GM21381 (cell line): Measurements from ENCODE around the gene PLEKHB1.
"Not testable (repeated sequence)": the region's sequence is repeated elsewhere in the genome, so short reads cannot be mapped to it uniquely, and the experiment has no call there.

Experiments
- ATAC-seq: cut with Tn5 transposase; IDR thresholded peaks from one replicate; pipeline ENCODE4 v1.9.1; 2021; ENCODE audit warnings: mild to moderate bottlenecking, moderate library complexity; ENCODE audit not compliant: unreplicated experiment

The PLEKHB1 gene

GRCh38 chr11:73667891-73668290 lies 21.5 kb downstream of the PLEKHB1 start:
- no peak for ATAC-seq

GRCh38 chr11:73670808-73671207 lies 24.4 kb downstream of the PLEKHB1 start:
- no peak for ATAC-seq

- no peak for ATAC-seq
Measured at GRCh38 chr11:73671701-73672100, 25.3 kb downstream of the PLEKHB1 start.

GRCh38 chr11:73676552-73676951 lies 30.2 kb downstream of the PLEKHB1 start:
- not testable (repeated sequence) for ATAC-seq

- ATAC-seq = no peak
Measured at GRCh38 chr11:73680687-73681086, 34.3 kb downstream of the PLEKHB1 start.

- no peak for ATAC-seq
Measured at GRCh38 chr11:73693899-73694525, 47.6 kb downstream of the PLEKHB1 start.

- ATAC-seq = no peak
Measured at GRCh38 chr11:73705053-73705452, 58.7 kb downstream of the PLEKHB1 start.

- ATAC-seq = no peak
Measured at GRCh38 chr11:73710964-73711363, 64.6 kb downstream of the PLEKHB1 start.
